ENCODE measurements around the gene SLC52A3. TPM values are rescaled to one million over a fixed set of nuclear protein-coding genes. Genes with fewer than 3 reads are reported as not detected.
"Not testable (repeated sequence)": the region's sequence is repeated elsewhere in the genome, so short reads cannot be mapped to it uniquely, and the experiment has no call there.

The SLC52A3 gene
- total RNA-seq, result not detected

DNA sequence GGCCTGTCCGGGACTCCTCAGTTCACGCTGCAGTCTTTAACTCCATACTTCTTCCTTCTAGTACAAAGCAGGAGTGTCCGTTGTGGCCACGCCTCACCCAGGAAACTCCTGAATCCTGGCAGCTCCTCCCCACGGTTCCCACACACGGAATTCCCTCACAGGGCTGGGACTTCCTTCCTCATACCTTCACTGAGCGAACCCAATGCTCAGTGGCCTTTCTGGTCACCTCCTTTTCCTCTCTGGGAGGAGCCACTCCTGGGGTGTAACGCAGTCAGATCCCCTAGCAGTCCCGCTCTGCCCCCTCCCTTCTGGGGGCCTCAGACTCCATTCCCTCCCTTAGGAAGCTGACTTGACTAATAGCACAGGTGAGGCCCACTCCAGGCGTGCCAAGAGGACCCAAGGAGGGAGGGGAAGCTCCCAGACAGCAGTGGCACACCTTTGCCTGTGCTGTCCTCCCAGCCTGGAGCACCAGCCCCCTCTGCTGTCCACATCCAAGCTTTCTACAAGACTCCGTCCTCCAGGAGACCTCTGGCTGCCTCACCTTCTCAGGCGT is at the start of gene SLC52A3:
Gene SLC52A3 (minus strand): TSS at position 75 of the 553 bp plus-strand sequence. CDS start 2,726 bp downstream, outside the sequence.
- Mint-ChIP-seq H3K27me3 (peaks cover 10% of the 10 kb centered on the region), H3K4me1 (ENCODE audit: low read depth) (peaks cover 9% of the 10 kb centered on the region), H3K9me3 (no peaks in the 10 kb centered on the region), H3K27ac (no peak within 1 kb of the TSS), H3K36me3 (ENCODE audit: low read depth) (no peaks in the 10 kb centered on the region), H3K4me3 (no peak within 1 kb of the TSS)
- ChIA-PET POLR2A (no interaction called here), CTCF (interaction anchor here (1.2 to 1.9 kb wide), 3 partner anchors 7 to 26 kb away, joined by 3 to 7 read pairs (median 4); no protein-coding TSS in a partner anchor)
- DNase-seq, result peak; percentile 45
- ATAC-seq, result no peak
- TF ChIP-seq, protein P1, sequence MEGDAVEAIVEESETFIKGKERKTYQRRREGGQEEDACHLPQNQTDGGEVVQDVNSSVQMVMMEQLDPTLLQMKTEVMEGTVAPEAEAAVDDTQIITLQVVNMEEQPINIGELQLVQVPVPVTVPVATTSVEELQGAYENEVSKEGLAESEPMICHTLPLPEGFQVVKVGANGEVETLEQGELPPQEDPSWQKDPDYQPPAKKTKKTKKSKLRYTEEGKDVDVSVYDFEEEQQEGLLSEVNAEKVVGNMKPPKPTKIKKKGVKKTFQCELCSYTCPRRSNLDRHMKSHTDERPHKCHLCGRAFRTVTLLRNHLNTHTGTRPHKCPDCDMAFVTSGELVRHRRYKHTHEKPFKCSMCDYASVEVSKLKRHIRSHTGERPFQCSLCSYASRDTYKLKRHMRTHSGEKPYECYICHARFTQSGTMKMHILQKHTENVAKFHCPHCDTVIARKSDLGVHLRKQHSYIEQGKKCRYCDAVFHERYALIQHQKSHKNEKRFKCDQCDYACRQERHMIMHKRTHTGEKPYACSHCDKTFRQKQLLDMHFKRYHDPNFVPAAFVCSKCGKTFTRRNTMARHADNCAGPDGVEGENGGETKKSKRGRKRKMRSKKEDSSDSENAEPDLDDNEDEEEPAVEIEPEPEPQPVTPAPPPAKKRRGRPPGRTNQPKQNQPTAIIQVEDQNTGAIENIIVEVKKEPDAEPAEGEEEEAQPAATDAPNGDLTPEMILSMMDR (IDR thresholded peaks at IDR 0.05), result no peak
- intact Hi-C loops (cut with micrococcal nuclease), result no loop called here

DNA sequence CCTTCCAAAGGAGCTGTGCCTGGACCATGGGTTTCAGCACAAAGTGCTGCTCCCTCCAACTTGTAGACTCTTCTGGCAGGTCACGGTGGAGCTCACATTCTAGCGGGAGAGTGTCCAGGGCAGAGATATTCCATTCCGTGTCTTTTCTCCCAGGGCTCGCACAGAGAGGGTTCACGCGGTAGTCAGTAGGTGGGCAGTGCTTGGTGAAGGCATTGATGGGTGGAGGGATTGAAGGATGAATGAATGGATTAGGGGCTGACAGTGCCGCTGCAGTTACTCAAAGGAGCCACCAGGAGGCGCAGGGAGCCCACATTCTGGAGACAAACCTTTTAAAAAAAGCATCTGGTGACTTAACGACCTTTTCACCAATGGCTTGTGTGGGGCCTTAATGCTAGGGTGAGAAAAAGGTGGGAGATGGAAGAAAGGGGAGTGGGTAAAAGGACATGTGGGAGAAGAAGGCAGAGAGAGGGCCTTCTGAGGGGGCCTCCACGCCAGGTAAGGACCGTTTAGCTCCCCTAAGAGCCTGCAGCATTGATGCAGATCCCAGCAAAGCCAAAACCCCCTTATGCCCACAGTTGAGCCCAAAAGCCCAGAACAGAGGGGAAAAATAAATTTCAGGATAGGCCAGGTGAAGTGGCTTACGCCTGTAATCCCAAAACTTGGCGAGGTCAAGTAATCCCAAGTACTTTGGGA is 47.8 kb upstream of the SLC52A3 start:
- CTCF ChIA-PET, result interaction anchor here (0.5 to 9.8 kb wide), 19 partner anchors 11 to 396 kb away, joined by 3 to 266 read pairs (median 3); partner anchors contain the start of gene FAM110A
- peak; percentile 75 for ATAC-seq
- peaks cover 11% of the 10 kb centered on the region for H3K27me3 Mint-ChIP-seq
- no peak overlapping the region for H3K27ac Mint-ChIP-seq
- peaks cover 6% of the 10 kb centered on the region for H3K4me1 Mint-ChIP-seq (ENCODE audit: low read depth)
- H3K4me3 Mint-ChIP-seq, result no peak overlapping the region
- intact Hi-C loops (cut with micrococcal nuclease), result loop anchor here (1.0 kb wide), 1 partner anchor 140 kb away; no protein-coding TSS in a partner anchor
- H3K36me3 Mint-ChIP-seq (ENCODE audit: low read depth), result no peaks in the 10 kb centered on the region
- POLR2A ChIA-PET, result interaction anchor here (1.8 kb wide), 1 partner anchor 140 kb away, joined by 5 read pairs; no protein-coding TSS in a partner anchor
- H3K9me3 Mint-ChIP-seq, result no peaks in the 10 kb centered on the region
- peak; percentile 79 for DNase-seq
- TF ChIP-seq, protein P1 (IDR thresholded peaks at IDR 0.05), result peak; percentile 98

DNA sequence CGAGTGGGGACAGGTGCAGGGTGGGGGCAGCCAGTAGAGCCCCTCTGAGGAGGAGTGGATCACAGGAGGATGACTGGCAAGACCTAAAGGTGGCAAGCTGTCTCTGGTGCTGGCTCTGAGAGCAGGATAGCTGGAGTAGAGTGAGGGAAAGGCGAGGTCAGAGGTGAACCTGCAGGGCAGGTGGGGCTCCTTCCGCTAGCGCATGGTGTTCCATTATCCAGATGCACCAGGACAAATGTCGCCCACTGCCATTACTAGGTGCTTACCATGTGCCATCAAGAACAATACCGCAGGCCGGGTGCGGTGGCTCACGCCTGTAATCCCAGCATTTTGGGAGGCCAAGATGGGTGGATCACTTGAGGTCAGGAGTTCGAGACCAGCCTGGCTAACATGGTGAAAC is 46.9 kb upstream of the SLC52A3 start:
- Mint-ChIP-seq H3K4me1 (ENCODE audit: low read depth) (peaks cover 6% of the 10 kb centered on the region), H3K4me3 (no peak overlapping the region), H3K27me3 (peaks cover 11% of the 10 kb centered on the region), H3K36me3 (ENCODE audit: low read depth) (no peaks in the 10 kb centered on the region), H3K27ac (no peak overlapping the region), H3K9me3 (no peaks in the 10 kb centered on the region)
- ATAC-seq, result no peak
- TF ChIP-seq, protein P1 (IDR thresholded peaks at IDR 0.05), result no peak
- DNase-seq, result no peak
- CTCF ChIA-PET, result interaction anchor here (0.6 to 9.8 kb wide), 13 partner anchors 10 to 397 kb away, joined by 3 to 266 read pairs (median 3); partner anchors contain the start of gene FAM110A
- POLR2A ChIA-PET, result interaction anchor here (1.8 kb wide), 1 partner anchor 141 kb away, joined by 5 read pairs; no protein-coding TSS in a partner anchor
- intact Hi-C loops (cut with micrococcal nuclease), result no loop called here

DNA sequence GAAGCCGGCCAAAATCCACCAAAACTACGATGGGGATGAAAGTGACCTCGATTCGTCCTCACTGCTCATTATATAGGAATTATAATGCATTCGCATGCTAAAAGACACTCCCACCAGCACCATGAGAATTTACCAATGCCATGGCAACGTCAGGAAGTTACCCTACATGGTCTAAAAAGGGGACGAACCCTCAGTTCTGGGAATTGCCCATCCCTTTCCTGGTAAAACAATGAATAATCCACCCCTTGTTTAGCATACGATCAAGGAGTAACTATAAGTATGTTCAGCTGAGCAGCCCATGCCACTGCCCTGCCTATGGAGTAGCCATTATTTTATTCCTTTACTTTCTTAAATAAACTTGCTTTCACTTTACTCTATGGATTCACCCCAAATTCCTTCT is 45.1 kb upstream of the SLC52A3 start:
- CTCF ChIA-PET, result interaction anchor here (9.8 kb wide), 1 partner anchor 145 kb away, joined by 266 read pairs; no protein-coding TSS in a partner anchor
- no peak overlapping the region for H3K4me3 Mint-ChIP-seq
- ATAC-seq, result no peak
- no peak for DNase-seq
- TF ChIP-seq, protein P1 (IDR thresholded peaks at IDR 0.05), result no peak
- intact Hi-C loops (cut with micrococcal nuclease), result no loop called here
- no peaks in the 10 kb centered on the region for H3K9me3 Mint-ChIP-seq
- POLR2A ChIA-PET, result no interaction called here
- H3K27me3 Mint-ChIP-seq, result peaks cover 11% of the 10 kb centered on the region
- no peak overlapping the region for H3K27ac Mint-ChIP-seq
- H3K36me3 Mint-ChIP-seq (ENCODE audit: low read depth), result no peaks in the 10 kb centered on the region
- H3K4me1 Mint-ChIP-seq (ENCODE audit: low read depth), result peaks cover 4% of the 10 kb centered on the region

DNA sequence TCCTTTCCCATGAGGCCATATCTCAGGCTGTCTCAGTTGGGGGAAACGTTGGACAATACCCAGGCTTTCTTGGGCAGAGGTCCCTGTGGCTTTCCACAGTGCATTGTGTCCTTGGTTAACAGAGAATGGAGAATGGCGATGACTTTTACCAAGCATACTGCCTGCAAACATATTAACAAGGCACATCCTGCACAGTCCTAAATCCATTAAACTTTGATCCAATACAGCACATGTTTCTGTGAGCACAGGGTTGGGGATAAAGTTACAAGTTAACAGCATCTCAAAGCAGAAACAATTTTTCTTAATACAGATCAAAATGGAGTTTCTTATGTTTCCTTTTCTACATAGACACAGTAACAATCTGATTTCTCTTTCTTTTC is 44.1 kb upstream of the SLC52A3 start:
- DNase-seq; intact Hi-C loops (cut with micrococcal nuclease); POLR2A ChIA-PET; H3K27ac Mint-ChIP-seq; H3K36me3 Mint-ChIP-seq (ENCODE audit: low read depth); H3K4me3 Mint-ChIP-seq; H3K9me3 Mint-ChIP-seq; ATAC-seq; H3K4me1 Mint-ChIP-seq (ENCODE audit: low read depth): not testable (repeated sequence)
- peaks cover 11% of the 10 kb centered on the region for H3K27me3 Mint-ChIP-seq
- CTCF ChIA-PET, result interaction anchor here (9.8 kb wide), 1 partner anchor 146 kb away, joined by 266 read pairs; no protein-coding TSS in a partner anchor

DNA sequence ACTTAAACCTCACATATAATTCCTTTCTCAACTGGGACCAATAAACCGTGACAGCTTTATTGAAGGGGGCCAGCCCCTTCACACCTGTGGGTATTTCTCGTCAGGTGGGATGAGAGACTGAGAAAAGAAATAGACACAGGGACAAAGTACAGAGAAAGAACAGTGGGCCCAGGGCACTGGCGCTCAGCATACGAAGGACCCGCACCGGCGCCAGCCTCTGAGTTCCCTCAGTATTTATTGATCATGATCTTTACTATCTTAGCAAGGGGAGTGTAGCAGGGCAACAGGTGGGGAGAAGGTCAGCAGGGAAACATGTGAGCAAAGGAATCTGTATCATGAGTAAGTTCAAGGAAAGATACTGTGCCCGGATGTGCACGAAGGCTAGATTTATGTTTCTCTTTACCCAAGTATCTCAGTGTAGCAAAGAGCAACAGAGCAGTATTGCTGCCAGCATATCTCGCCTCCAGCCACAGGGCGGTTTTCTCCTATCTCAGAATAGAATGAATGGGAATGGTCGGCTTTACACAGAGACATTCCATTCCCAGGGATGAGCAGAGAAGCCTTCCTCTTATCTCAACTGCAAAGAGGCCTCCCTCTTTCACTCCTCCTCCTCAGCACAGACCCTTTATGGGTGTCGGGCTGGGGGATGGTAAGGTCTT is 43.6 kb upstream of the SLC52A3 start:
- H3K9me3 Mint-ChIP-seq; ATAC-seq; H3K36me3 Mint-ChIP-seq (ENCODE audit: low read depth); intact Hi-C loops (cut with micrococcal nuclease); DNase-seq; H3K27ac Mint-ChIP-seq; H3K4me1 Mint-ChIP-seq (ENCODE audit: low read depth); POLR2A ChIA-PET; H3K4me3 Mint-ChIP-seq: not testable (repeated sequence)
- H3K27me3 Mint-ChIP-seq, result peaks cover 11% of the 10 kb centered on the region
- CTCF ChIA-PET, result interaction anchor here (4.0 to 9.8 kb wide), 2 partner anchors 145 to 147 kb away, joined by 42 to 266 read pairs; no protein-coding TSS in a partner anchor
